ENCODE measurements around the gene DCAF4.

Gene DCAF4, protein sequence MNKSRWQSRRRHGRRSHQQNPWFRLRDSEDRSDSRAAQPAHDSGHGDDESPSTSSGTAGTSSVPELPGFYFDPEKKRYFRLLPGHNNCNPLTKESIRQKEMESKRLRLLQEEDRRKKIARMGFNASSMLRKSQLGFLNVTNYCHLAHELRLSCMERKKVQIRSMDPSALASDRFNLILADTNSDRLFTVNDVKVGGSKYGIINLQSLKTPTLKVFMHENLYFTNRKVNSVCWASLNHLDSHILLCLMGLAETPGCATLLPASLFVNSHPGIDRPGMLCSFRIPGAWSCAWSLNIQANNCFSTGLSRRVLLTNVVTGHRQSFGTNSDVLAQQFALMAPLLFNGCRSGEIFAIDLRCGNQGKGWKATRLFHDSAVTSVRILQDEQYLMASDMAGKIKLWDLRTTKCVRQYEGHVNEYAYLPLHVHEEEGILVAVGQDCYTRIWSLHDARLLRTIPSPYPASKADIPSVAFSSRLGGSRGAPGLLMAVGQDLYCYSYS

DNA sequence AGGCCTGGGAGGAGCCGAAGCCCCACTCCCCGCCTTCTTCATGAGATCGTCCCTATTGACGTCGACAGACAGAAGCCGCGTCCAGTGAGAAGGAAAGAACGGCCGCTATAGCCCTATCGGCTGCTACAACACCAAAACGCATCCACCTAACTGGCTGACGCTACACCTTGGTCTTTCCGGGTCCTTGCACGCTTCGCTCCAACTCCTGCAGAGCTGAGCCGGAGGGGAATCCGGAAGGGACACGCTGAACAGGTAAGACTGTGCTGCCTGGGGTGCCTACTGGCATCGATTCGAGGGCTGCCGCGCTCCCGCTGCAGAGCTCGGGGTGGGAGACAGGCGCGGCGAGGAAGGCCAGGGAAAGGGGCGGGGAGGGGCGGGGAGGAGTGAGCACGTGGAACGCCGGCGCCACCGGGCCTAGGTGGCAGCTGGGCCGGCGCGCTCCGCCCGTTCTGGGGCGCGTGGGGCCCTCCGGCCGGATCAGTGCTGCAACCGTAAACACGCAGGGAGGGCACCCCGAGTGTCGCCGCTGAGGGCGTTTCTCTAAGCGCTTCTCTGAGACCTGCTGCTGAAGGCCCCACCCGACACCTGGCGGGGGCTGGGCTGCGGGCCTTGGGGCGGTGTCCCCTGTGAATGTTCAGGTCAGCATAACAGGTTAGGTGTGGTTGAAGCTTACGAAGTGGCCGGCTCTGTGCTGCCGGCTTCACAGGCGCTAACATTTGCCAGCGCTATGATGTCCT lies at the start of gene DCAF4:
DCAF4 (plus strand) TSS at position 173 of the 737 bp plus-strand sequence. CDS start 11,515 bp downstream, outside the sequence.
- DNase-seq = peak; percentile 99

DNA sequence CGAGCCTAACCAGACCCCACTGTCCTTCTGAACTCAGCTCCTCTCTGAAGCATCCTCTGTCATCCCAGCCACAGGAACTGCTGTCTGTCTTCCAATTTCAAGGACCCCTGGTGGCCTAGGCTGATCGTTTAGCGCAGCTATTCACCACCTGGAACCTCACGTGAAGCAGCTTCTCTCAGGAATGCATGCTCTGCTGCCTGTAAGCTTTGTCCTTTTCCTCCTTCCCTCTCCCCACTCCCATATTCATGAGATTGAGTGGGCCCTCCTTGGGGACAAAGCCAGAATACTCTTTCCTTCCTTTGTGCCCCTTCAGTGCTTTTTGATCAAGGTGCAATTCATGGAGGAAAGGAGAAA lies 49.6 kb upstream of the DCAF4 start:
- DNase-seq = no peak

DNA sequence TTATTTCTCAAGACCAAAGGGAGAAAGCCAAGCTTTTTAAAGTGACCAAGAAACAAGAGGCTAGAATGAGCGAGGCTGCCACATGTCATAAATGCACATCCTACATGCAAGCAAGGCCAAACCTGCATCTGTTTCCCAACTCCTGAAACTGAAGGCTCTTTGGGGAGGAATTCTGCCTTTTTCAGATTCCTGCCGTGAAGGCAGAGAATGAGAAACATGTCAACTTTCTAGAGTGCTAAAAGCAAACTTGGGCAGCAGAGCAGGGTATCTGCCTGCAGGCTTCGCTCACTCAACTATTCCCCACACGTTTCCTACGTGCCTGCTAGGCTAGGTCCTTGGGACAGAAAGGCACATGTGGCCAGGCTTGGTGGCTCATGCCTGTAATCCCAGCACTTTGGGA lies 47.5 kb upstream of the DCAF4 start:
- DNase-seq = no peak

DNA sequence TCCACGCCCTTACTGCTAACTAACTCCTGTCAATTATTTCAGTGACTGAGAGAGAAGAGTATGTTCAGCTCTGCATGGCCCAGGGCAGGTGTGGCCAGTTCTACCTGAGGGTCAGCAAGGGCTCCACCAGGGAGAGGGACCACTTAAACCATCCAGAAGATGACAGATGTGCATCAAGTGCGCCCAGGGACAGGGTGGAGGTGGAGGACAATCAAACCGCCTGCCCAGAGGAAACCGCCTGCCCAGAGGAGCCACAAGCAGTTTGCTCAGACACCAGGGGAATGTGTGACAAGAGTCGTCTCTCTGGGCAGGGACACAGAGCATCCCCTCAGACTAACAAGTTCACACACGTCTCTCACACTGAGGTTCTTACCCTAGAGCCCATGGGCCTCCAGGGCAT lies 46.8 kb upstream of the DCAF4 start:
- DNase-seq = no peak

DNA sequence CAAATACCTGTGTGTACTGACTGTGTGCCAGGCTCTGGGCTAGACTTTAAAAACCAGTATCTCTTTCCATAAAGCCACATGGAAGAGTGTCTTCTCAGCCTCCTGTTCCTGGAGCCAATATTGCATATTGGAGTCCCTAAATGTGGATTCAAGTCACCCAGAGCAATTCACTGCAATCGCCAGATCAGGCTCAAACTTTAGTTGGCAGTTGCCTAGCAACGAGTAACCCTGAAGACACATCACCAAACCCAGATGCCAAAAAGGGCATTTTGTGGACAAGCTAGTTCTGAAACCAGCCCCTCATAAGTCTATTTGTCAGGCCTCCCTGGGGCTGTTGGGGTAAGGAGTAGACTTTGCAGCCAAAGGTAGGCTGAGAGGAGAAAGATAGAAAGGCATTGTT lies 46.1 kb upstream of the DCAF4 start:
- DNase-seq = no peak

DNA sequence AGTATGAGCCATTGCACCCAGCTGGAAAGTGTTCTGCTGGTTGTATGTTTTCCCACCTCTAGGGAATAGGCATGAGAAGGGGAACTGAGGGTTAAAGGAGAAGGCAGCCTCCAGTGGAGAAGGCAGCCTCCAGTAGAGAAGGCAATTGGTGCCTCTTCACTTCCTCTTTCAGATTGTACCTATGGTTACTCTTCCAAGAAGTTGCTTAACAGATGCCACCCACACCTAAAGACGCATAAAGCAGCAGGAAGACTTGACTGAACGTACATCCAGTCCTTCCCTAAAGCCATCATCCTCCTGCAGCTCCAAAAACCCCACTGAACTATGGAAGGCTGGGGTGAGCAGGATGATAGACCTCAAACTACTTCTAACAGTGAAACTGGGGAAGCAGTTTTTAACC lies 45.4 kb upstream of the DCAF4 start:
- DNase-seq = no peak

DNA sequence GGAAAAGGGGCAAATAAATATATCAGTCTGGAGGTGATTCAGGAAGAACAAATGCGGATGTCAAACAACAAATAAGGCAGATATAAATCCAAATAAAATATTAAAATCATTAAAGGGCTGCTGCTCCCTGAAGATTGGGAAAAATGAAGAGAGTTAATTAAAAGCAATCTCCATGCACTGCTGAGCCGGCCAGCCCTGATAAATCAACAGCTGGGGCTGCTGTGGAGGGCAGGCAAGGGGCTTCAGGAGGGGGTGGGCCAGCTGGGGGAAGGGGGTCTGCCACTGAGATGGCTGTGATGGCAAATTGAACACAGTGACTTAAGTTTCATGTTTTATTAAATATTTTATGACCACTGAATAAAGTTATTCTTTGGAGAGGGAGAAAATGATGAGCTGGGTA lies 44.7 kb upstream of the DCAF4 start:
- DNase-seq = no peak

DNA sequence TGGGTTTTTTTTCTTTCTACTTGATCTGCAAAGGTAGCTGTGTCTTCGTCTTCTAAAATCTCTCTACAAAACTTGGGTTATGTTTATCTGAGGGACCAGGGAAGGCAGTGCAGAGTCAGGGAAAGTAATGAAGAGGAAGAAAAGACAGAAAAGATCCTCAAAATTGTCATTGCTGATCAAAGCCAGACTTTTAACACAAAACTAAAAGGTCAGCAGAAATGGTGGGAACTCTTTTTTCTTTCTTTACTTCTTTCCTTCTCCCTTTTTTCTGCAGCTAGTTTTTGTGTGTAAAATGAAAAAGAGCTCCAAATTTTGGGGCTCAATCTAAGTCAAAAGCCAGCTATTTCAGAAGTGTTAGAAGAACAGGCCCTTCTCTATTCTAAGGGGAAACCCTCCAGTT lies 44.2 kb upstream of the DCAF4 start:
- no peak for DNase-seq

DNA sequence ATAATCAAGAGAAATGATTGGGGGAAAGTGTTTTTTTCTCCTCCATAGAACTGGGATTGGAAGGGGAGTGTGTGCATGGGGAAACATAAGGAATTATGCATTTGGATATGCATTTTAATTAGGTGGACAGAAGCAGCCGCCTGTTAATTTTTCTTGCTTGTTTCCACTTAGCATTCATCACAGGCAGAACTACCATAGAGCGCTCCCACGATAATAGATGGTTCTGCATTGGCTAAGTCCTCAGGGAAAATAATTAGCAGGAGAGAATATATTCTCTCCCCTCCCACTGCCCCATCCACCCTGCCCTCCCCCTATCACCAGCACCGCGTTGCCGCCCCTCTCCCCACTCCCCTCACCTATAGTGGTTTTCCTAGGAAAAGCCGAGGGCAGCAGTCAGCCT lies 43.8 kb upstream of the DCAF4 start:
- no peak for DNase-seq

DNA sequence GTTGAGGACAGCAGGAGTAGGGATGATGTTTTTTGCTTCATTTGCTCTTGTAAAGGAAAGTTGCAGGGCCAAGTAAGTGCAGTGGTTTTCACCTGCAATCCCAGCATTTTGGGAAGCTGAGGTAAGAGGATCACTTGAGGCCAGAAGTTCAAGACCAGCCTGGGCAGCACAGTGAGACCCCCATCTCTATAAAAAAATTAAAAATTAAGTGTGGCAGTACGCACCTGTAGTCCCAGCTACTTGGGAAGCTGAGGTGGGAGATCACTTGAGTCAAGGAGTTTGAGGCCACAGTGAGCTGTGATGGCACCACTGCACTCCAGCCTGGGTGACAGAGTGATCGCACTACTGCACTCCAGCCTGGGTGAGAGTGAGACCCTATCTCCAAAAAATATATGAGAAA lies 43.2 kb upstream of the DCAF4 start:
- DNase-seq = no peak

DNA sequence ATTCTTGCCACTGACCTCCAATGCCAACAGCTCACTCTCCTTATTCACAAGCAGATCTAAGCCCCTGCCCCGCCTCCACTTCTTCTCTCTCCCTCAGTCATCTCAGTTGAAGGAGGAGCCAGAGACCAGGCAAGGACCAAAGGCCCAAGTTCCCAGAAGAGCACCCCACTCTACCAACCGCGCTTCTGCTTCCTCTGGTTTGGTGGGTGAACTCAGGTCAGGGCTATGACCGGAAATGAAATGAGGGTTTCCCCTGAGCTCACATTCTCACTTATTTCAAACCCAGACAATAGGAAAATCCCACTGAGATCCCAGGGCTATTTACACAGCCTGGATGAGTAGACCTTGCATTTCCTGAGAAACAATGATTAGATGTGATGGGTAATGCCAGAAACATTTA lies 42.3 kb upstream of the DCAF4 start:
- no peak for DNase-seq

DNA sequence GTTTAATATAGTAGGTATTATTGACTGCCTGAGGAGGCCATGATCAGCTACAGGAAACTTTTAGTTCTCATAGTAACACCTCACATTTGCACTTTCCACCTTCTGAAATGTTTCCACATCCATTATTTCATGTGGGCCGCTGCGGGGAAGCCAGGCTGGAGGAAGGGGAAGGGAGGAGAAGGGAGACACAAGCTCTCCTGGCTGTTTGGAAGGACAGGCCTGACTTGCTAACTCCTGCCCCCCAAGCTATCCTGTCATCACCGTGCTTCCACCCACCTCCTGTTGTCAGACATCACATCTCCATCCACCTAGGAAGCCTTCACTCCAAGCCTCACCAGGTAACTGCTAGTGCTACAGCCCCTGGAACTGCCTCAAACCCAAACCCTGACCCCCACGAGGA lies 41.9 kb upstream of the DCAF4 start:
- no peak for DNase-seq

DNA sequence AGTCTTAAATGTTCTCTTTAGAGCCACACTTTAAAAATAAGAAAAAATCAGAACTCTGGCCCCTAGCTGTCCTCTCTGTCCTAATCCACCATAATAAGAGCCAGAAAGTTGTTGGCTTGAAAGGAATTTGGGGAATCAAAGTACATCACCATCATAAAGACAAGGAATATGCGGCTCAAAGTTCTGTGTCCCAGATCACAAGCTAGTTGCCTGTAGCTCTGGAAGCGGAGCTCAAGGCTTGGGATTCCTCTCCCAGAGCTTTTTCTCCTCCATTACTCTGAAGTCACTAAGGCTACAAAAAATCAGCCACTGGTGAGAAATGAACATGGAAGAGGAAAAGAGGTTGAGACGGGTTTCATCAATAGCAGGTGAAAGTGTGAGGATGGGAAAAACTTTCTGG lies 38.8 kb upstream of the DCAF4 start:
- no peak for DNase-seq

DNA sequence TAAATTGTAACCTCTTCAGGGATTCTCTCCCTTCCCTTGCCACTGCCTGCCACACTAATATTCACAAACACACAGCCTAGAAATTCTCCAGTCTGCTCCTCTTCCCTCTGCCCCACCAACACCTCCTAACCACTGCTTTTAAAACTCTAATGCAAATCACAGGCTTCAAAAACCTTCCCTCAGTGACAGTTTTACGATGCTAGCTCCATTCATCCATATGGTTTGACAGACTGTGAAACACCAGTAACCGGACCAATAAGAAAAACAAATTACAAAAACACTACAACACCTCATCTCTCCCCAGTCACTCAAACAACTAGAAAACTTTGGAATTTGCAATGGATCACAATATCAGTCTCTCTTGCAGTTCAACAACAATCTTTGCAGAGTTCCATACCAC lies 38.1 kb upstream of the DCAF4 start:
- DNase-seq = no peak

DNA sequence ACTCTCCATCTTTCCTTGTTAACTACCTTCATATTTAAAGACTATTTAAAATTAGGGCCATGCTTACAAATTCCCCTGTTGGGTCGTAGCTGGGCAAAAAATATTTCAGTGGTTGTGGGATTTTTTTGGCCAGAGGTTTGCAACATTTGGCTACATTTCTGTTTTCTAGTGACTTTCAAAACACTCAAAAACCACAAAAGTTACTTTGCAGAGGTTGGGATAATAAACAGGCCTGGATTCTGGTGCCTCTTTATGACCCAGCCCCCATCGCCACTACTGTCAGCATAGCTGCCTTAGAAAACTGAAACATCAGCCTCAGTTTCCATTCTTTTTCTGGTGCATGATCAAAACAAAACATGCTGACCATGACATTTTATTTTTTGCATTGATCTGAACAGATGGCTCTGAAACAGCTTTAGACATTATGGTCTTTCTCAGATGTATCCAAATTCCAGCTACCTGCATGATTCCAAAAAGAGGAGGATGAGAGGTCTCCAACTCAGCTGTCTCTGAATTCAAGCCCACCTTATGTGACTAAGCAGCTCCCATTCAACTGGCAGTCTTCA lies 37.5 kb upstream of the DCAF4 start:
- DNase-seq = no peak

DNA sequence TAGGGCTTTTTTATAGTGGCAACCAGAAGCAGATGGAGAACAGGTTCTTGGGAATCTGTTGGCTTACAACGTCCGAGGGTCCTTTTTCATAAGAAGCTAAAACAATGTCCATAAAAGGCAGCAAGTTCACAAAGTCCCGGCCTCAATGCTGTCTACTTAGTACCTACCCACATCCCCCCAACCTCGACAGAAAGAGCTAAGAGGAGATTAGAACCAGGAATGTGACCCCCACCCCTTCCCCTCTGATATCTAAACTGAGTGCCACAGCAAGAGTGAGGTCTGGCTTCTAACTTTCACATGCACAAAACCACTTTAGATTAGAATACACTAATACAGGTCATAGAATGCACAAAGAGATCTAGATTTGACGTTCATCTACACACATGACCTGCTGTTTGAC lies 36.9 kb upstream of the DCAF4 start:
- no peak for DNase-seq

DNA sequence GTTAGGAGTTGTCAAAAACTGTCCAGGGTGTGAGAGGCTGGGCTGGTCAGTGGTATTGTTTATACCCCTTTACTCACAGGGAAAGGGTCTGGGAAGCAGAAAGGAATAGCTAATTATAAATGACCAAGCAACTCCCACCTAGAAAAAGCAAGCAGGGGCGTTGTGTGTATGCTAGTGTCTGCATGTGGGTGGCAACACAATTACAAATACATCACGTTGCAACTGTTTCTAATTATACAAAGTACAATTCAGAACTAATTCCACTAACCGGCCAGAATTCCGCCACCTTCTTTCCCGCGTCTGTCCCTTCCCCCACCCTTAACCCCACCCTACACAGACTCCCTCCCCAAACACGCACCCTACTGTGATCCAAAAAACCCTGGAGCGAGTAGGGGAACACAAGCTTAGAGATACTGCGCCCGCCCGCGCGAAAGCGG lies 34.6 kb upstream of the DCAF4 start:
- no peak for DNase-seq

DNA sequence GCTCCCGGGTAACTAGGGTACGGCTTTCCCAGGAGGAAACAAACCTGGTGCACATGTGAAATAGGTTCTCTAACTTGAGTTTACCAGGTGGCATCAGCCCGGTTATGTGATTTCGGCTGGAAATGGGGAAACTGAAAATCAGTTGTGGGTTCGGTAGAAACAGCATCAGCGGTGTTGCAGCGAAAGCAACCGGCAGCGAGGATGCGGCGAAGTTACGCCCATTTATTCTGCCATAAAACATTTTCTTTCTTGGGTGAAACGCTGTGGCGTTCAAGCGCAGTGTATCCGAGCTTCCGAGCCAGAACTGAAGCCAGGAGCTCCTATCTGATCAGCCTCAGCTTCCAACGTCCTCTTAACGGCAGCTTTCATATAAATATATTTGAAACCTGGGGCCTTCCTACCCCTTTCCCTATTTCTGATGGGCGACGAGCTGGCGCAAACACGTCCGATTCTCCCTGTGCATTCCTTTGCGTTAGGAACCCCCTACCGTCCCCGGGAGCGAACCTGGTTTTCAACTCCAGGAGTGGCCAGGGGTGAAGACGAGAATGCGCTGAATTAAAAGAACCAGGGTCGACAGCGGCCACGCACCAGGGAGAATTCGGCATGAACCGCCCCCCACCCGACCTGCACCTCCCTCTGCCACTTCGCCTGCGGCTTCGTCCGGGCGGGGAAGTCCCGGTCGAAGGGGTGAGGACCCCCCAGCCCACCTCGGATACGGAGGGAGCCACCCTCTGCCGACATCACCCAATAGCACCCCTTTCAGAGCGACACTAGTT lies 34.0 kb upstream of the DCAF4 start:
- peak; percentile 17 for DNase-seq

DNA sequence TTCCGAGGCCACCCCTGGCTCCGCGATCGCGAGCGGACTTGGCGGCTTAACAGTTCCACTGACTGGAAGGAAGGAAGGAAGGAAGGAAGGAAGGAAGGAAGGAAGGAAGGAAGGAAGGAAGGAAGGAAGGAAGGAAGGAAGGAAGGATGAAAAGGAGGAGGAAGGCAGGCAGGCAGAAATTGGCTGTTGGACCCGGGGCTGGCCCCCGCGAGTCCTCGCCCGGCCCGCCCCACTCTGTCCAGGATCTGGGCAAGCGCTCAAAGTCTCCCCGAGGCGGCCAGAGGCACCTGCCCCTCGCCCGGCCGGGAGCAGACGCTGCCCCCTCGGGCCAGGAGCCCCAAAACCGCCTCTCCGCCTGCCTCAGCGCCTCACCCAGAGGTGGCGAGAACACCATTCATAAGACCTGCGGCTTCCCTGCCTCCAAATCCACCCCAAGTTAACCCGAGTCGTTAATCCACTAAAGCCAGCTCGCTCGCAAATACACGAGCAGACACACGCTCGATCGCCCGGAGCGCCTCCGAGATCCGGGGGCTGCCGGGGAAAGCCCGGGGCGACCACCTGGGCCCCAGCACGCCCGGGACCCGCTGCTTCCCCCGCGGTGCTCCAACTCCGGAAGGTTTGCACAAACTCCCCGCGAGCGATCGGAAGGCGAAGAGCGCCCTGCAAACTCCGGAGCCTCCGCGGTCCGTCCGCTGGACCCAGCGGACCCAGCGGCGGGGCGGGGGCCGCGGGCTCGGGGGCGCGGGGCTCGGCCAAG lies 33.2 kb upstream of the DCAF4 start:
- no peak for DNase-seq

DNA sequence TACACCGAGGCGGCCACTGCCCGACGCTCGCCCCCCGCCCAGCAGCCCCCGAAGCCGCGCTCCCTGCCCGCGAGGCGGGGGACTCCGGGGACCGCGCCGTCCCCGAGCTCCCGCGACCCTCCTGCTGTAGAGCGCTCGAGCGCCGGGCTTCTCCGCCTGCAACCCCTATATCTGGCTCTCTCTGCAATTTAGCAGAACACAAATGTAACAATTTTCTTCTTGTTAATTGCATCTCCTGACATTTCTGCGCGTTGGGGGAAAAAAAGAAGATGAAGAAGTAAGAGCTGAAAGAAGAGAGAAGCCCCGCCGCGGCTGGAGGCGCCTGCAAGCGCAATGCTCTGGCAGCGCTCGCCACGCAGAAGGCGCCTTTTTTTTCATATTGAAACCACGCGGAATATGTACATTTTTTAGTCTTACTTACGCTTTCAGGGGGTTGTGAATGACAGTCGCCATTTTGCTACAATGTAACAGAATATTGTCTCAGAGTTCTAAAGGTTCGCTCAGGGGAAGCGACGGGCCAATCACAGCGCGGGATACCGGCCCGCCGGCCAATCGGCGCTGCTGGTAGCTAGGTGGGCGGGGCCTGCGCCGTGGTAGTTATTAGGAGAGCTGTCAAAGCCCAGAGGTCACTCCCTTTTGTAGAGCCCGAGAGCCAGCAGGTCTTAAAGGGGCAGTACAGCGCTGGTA lies 32.5 kb upstream of the DCAF4 start, which contains the start of gene DPF3:
DPF3 (minus strand) TSS at position 466 of the 687 bp plus-strand sequence; CDS start at position 453, 13 bp downstream.
- peak; percentile 96 for DNase-seq

DNA sequence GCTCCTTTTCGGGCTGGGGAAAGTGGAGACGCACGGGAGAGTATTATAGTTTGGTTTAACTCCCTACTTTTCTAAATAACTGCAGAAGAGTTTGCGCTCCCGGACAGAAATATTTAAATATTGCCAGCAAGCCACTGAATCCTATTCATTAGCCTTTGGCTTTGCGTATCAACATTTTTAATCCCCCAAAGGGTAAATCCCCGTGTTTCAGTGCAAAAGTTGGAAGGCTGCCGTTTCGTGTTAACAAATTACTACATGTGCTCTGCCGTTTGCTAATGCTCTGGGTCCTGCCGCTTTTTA lies 32.0 kb upstream of the DCAF4 start:
- DNase-seq = no peak

Data from hematopoietic multipotent progenitor cell treated with erythropoietin and hydrocortisone succinate and interleukin-3 and kit ligand, for 8 days (in vitro differentiated cells).